GM19240 (cell line): ENCODE measurements around the gene SNX32.
"Not testable (repeated sequence)": the region's sequence is repeated elsewhere in the genome, so short reads cannot be mapped to it uniquely, and the experiment has no call there.

ENCODE experiments used
- DNase-seq: peaks from one replicate; pipeline ENCODE4 v3.0.0; 2011; ENCODE audit warnings: low spot score; ENCODE audit not compliant: insufficient read length

The SNX32 gene

DNA sequence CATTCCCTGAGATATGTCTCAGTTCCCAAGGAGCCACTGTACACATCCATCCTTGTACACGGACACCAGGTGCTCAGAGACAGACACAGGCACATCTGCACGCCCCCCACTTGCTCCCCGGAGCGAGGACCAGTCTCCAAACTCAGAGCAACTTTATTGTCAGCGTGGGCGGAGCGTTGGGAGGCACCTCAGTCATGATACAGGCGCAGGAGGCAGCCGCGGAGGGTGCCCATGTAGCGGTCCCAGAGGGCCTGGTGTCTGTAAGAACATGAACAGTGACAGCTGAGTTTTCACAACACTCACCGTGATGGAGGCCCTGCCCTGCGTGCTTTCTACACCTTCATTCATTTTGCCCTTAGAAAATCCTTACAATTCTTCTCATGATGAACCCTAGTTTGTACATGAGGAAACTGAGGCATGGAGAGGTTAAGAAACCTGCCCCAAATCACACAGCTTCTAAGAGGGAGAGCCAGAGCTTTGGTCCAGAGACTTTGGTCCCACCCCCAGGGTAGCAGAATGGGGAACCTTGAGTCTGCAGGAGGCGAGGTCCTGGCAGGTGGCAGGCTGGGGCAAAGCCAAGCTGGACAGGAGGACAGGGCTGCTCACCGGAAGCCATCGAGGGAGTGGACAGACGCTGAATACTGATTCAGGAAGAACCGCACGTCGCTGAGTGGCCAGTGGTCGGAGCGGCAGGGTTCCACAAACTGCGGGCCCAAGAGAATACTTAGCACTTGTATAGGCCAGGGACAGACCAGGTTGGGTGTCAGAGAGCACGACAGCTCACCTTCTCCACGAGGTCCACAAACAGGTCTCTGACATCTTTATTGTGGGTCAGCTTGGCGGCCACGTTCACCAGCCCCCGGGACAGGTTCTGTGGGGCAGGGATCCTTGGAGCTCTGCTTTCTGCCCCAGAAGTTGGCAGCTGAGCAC is 50.3 kb downstream of the SNX32 start:
- DNase-seq = no peak

DNA sequence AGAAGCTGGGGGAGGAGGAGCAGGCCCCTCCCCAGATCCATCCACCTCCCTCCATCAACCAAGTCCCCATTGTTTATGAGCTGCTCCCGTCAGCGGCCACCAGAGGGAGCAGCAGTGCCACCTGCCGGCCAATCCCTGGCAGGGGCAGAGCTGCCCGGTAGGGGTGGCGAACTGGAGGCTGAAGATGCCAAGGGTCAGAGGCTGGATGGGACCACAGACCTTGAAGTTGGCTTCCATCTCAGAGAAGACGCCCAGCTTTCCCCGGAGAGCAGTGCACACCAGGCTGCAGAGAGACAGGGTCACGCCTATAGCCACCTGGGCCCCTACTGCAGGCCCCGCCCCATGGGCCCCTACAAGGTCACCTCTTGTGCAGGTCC is 50.9 kb downstream of the SNX32 start:
- DNase-seq = peak; percentile 82

DNA sequence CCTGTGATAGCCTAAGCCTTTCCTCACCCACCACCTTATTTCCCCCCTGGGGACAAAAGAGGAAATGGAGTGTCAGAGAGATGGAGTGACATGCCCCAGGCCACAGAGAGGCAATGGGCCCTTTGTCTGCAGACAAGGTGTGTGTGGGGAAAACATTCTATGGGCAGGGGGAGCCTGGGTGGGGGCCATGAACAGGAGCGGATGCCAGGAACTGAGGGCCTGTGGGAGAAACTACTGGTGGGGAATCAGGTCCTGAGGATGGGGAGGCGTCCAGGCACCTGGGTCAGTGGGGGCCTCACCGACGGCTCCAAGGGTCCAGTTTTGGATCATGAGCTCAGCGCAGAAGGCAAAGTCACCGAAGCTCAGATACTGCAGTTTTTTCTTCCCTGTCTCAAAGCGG is 51.5 kb downstream of the SNX32 start:
- DNase-seq = no peak

DNA sequence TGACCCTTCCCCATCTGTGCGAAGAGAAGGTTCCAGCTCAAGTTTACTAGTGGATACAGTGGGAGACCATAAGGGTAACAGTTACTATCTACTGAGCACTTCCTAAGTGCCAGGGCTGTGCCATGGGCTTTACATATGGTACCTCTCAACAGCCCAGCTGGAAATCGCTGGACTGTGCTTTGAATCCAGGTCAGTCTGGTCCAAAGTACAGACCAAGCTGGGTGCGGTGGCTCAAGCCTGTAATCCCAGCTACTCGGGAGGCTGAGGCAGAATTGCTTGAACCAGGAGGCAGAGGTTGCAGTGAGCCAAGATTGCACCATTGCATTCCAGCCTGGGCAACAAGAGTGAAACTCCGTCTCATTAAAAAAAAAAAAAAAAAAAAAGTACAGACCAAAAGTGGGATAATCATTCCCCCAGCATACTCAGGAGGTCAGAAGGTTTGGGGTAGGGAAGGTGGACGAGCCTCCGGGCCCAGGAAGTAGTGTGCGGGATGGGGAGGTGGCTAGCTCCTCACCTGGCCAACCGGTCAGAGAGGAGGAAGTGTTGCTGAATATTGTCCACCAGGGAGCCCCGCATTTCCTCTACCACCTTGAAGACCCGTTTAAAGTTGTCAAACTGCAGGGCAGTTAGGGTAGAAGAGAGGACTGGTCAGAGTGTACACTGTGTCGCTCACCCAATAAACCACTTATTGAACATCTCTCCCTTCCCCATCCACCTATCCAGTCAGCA is 52.2 kb downstream of the SNX32 start:
- DNase-seq = no peak

DNA sequence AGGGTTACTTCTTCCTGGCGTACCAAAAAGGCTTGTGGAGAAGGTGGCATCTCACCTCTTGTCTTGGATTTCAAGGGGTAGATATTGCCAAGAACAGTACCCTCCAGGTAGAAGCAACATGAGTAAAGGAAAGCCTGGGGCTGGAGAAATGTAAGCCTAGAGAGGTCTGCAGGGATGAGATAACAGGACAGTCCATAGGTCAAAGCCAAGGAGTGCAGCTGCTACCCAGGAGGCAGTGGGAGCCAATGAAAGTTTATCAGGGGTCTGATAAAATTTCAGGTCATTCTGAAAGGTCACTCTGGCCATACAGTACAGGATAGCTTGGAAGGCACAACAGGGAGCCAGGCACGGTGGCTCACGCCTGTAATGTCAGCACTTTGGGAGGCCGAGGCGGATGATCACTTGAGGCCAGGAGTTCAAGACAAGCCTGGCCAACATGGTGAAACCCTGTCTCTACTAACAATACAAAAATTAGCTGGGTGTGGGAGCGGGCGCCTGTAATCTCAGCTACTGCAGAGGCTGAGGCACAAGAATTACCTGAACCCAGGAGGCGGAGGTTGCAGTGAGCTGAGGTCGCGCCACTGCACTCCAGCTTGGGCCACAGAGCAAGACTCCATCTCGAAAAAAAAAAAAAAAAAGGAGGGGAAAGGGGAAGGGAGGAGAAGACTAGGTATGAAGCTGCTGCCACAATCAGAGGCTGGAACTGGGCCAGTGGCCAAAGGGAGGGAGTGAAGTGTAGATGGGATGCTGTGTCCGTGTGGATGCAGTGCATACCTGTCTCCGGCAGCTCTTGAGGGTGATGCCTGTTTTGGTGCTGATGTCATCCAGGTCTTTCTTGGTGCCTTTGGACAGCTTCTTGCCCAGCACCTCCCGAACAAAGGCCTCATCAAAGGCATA is 53.3 kb downstream of the SNX32 start:
- no peak for DNase-seq

DNA sequence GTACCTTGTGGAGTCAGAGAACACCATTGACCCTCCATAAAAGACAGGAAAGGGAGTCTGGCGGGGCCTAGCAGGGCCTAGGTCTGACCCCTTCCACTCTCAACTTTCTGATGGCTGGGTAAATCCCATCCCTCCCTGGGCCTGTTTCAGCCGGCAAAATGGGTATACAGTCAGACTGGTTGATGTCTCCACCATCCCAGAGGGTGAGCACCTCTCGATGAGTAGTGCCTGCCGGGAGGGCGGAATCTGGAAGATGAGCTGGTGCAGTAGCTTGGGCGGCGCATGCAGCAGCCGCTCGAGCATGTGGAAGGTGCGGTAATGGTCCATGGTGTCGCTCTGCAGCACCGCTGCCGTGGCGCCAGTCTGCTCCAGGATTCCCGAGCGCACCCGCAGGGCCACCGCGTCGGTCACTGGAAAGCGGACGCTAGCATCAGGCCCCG is 54.0 kb downstream of the SNX32 start:
- DNase-seq = no peak

DNA sequence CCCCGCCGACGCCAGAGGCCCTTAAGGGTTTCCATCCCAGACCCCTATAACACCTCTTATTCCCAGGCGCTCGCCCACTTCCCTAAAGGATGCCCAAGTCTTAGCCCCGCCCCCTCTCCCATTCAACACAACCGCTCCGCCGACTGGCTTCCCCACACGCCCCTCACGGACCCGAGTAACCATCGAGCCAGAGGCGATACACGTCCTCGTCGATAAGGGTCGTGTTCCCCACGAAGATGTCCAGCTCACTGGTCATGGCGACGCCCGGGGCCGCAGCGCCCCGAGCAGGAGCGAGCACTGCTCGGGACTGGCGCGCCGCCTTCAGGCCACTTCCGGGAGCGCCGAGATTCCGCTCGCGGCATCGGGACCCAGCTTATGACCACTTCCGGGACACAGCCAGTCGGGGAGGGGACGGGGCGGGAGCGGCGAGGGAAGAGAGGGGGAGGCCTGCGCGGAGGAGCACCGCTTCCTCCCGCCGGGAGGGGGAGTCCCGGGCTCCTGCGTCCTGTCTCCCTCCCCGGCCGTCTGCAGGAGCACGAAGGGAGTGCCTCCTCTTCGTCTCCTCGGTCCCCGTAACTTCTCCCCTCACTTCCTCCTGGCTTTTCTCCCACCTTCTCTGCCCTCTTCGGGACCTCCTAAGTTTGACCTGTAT is 54.5 kb downstream of the SNX32 start, which contains the start of gene FIBP:
TSS of gene FIBP (minus strand) at position 309 of the 652 bp plus-strand sequence. CDS start at position 256, 53 bp downstream.
- peak; percentile 97 for DNase-seq

DNA sequence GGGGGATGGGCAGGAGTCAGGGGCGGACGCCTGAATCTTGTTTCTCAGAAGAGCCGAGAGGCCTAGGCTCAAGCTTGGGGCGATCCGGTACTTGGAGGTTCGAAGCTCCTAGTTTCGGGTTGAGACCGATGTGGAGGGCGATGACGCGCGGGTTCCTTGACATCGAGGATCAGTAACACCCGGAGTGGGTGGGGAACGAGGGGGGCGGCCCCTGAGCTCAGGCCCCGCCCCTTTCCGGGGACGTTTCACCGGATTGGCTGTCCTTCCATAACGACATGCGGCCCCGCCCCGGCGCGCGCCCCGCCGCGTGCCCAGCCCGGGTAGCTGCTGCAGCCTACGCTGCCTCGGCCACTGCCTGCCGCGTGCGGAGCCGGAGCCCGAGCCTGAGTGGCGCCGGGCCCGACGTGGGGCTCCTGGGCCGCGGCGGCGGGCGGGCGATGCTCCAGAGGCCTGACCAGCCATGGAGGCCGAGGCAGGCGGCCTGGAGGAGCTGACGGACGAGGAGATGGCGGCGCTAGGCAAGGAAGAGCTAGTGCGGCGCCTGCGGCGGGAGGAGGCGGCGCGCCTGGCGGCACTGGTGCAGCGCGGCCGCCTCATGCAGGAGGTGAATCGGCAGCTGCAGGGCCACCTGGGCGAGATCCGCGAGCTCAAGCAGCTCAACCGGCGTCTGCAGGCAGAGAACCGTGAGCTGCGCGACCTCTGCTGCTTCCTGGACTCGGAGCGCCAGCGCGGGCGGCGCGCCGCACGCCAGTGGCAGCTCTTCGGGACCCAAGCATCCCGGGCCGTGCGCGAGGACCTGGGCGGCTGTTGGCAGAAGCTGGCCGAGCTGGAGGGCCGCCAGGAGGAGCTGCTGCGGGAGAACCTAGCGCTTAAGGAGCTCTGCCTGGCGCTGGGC is 56.8 kb downstream of the SNX32 start, which contains the start of gene CCDC85B:
TSS of gene CCDC85B (plus strand) at position 350 of the 895 bp plus-strand sequence. CDS start at position 461, 111 bp downstream.
- peak; percentile 81 for DNase-seq

DNA sequence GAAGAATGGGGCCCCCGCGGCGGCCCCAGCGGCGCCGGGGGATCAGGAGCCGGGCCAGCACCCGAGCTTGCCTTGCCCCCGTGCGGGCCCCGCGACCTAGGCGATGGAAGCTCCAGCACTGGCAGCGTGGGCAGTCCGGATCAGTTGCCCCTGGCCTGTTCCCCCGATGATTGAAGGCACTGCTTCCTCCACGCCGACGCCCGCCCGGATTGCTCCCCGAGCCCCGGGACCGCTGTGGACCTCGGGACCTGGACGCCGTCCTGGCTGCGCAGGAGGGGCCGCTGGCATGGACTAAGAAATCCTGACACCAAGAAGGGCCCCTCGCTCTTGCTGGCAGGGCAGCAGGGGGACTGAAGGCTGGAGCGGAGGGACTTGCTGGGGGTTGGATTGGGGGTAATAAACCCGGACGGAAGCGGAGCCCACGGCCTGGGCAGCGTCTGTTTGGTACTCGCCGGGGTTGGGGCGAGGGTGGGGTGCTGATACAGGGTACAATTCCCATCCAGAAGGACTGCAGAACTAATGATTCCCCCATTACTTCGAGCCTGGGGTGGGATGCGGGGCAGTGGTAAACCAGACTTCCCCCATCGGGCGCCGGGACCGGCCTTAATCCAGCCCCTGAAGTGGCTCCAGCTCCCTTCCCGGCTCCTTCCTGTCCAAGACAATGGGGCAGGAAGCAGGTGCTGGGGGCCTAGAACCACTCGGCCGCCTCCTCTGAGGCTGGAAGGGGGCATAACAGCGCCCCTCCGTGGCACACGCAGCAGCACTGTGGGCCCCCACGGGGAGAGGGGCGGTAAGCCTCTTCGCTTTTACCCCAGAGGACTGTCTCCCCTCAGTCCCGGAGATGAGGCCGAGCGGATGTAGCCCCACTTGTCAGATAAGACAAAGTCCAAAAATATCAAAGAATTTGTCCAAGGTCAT is 57.7 kb downstream of the SNX32 start:
- DNase-seq = no peak

DNA sequence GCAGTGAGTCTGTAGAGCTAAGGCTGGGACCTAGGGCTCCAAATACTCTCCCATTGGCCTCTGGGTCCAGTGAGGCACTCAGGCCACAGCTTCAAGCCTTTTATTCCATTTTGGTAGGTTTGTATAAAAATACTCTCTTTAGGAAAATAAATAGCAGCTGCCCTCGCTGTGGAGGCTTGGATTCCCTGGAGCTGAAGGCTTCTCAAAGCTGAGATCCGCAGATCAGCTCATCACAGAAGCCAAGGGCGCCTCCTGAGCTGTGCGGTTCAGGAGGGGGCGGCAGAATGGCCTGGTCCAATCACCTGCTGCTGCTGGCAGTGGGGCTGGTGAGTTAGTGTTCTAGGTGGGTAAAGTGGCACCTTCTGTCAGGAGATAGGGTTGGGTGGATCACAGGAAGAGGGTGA is 58.4 kb downstream of the SNX32 start:
- DNase-seq = not testable (repeated sequence)

DNA sequence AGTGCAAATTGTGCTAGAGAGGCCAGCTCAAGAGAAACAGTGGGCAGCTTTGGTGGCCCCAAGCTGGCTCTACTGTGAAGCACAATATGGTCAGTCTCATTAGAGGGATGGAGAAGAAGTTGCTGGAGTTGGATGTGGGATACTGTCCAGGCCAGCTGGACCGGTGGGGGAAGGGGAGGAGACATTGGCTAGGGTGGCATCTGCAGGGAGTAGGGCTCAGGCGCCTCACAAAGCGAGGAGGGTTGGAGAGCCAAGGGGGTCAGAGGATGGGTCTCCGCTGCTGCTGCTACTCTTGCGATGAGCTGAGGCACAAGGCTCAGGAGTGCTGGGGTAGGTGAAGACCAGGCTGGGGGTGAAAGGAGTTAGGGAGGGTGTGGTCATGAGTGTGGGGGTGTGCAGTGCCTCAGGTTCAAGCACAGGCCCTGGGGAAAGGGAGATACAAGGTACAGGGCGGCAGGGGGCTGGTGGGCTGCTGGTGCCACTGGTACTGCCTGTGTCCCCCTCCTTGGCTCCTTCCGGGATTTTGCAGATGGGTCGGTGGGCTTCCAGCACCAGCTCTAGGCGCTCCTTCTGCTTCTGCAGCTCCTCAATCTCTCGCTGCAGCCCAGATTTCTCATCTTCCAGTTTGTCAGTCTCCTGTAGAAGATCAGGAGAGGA is 59.0 kb downstream of the SNX32 start:
- no peak for DNase-seq

DNA sequence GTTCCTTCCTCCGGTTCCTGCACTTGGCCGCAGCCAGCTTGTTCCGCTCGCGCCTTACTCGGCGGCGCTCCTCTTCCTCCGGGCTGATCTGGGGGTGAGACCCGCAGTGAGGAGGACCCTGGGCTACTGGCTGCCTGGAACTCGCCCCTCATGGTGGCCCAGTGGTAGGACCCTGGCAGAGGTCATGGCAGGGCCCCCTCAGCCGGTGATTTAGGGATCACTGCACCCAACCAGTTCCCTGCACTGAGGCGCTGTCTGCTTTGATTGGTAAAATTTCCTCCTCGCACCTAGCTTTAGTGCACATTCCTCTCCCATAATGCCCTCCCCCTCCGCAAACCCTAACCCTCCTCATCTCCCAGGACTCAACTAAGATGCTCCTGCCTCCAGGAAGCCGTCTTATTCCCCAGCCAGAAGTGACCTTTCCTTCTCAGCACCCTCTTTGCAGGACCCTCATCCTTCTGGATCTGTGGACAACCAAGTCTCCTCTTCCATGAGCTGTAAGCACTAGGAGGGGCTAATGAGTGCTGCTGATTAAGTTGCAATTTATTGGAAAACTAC is 60.4 kb downstream of the SNX32 start:
- no peak for DNase-seq

DNA sequence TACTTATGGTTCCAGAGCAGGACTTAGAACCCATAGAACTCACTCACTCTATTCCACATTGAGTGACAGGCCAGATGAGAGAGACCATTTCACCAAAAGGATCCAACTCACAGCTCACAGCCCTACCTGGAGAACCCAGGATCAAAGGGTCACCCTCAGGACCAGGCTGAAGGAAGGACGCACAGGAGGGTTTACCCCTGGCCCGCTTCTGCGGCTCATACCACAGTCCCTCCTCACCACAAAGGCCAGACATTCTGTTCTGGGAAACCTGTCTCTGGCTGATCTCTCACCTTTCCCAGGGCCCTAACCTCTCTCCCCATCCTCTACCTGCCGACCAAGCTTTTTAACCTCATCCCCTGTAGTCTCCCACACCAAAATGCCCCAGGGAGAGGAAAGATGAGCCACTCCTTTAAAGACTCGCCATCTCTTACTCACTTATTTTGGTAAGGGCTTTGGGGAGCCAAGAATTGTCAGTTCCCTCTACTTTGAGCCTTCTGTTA is 61.8 kb downstream of the SNX32 start:
- no peak for DNase-seq

DNA sequence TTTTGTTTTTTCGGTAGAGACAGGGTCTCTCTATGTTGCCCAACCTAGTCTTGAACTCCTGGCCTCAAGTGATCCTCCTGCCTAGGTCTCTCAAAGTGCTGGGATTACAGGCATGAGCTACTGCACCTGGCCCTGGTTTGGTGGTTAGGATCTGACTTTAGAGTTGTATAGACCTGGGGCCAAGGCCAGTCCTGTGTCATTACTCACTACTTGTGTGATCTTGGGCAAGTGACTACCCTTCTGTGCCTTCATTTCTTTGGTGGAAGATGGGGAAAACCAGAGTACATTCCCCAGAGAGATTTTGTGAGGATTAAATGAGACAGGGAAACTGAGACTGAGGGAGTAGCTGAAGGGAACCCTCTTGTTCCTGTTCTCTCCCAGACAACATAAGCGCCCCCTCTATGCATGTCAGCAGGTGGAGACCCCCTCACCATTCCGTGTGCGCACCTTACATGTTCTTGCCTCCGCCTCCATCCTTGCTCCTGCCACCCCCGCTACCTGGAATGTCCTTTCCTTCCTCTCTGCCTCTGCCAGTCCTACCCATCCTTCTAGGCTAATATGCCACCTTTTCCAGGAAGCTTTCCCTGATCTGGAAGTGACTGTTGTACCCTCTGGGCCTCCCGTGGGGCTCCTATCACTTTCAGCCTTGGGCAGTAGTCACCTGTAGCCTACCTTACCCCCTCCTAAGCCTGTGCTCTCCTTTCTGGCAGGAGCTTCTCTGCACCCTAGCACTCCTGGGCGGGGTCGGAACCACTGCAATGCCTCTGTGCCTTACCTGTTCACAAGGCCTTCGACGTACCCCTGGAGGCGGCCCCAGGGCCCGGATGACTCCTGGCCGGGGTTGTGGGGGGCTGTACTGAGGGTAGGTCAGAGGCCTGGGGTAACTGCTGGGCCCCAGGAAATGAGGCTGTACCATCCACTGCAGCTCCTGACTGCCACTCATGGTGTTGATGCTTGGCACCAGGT is 62.6 kb downstream of the SNX32 start:
- DNase-seq = no peak

DNA sequence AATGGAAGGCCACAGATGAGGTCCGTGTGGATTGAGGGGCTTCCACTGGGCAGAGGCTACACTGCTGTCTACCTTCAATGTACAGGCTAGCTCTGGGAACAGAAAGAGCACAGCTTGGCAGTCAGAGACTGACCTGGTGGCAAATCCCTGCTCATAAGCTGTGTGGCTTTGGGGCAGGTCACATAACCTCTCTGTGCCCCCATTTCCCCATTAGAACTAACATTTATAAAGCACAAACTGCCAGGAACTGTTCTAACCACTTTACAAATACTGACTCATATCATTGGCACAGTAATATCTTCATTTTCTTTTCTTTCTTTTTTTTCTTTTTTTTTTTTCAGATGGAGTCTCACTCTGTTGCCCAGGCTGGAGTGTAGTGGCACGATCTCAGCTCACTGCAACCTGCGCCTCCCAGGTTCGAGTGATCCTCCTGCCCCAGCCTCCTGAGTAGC is 63.3 kb downstream of the SNX32 start:
- DNase-seq = no peak

DNA sequence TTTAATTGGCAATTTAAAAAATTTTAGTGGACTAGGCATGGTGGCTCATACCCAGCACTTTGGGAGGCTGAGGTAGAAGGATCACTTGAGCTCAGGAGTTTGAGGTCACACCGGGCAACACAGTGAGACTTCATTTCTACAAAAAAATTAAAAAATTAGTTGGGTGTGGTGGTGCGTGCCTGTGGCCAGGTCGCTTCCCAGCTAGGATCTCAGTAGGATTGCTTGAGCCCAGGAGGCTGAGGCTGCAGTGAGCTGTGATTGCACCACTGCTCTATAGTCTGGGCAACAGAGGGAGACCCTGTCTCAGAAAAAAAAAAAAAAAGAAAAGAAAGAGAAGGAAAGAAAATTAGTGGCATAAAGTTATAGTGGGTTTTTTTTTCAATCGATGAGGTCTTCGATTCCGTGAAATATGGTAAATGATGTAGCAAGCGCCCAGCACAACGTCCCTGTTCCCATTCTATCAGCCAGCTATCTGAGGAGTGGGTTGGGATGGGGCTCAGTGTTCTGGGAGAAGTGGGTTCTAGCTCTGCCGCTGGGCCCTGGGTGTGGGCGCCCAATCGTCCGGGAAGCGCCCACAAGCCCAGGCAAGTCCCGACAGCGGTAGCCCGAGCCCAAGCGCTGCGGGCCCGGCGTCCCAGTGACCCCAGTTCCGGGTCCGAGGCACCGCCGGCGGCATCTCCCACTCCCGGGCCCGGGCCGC is 65.0 kb downstream of the SNX32 start:
- no peak for DNase-seq
